ENCODE results near the gene RAPH1. TPM values are rescaled to one million over a fixed set of nuclear protein-coding genes. Genes with fewer than 3 reads are reported as not detected.

Gene RAPH1
- total RNA-seq, 1 donor from 2014 or later: 25.7 TPM

DNA sequence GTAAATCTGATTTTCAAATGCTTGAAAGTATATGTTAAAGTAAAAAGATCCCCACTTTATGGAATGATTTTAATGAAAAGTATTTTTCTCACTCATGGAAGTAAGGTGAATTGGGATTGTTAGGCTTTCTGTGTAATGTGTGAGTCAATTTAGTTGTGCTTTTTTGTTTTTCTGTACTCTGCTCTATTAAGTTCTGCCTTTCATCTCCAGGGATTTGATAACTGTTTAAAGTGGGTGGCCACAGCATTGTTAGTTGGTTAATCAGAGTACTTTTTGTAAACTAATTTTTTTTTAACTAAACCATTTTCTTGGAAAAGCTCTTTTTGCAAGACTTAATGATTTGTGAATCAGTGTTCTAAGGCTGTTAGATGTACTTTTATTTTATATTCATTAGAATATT lies 130.1 kb downstream of the RAPH1 start:
- Mint-ChIP-seq H3K4me3 (no peak overlapping the region), H3K9me3 (no peaks in the 10 kb centered on the region), H3K27me3 (no peaks in the 10 kb centered on the region), H3K4me1 (ENCODE audit: unreplicated experiment) (no peaks in the 10 kb centered on the region), H3K36me3 (peaks cover 40% of the 10 kb centered on the region), H3K27ac (no peak overlapping the region)
- TF ChIP-seq, protein P1, sequence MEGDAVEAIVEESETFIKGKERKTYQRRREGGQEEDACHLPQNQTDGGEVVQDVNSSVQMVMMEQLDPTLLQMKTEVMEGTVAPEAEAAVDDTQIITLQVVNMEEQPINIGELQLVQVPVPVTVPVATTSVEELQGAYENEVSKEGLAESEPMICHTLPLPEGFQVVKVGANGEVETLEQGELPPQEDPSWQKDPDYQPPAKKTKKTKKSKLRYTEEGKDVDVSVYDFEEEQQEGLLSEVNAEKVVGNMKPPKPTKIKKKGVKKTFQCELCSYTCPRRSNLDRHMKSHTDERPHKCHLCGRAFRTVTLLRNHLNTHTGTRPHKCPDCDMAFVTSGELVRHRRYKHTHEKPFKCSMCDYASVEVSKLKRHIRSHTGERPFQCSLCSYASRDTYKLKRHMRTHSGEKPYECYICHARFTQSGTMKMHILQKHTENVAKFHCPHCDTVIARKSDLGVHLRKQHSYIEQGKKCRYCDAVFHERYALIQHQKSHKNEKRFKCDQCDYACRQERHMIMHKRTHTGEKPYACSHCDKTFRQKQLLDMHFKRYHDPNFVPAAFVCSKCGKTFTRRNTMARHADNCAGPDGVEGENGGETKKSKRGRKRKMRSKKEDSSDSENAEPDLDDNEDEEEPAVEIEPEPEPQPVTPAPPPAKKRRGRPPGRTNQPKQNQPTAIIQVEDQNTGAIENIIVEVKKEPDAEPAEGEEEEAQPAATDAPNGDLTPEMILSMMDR (conservative IDR thresholded peaks at IDR 0.05): no peak
- no peak for DNase-seq (ENCODE audit: extremely low spot score, unreplicated experiment)

DNA sequence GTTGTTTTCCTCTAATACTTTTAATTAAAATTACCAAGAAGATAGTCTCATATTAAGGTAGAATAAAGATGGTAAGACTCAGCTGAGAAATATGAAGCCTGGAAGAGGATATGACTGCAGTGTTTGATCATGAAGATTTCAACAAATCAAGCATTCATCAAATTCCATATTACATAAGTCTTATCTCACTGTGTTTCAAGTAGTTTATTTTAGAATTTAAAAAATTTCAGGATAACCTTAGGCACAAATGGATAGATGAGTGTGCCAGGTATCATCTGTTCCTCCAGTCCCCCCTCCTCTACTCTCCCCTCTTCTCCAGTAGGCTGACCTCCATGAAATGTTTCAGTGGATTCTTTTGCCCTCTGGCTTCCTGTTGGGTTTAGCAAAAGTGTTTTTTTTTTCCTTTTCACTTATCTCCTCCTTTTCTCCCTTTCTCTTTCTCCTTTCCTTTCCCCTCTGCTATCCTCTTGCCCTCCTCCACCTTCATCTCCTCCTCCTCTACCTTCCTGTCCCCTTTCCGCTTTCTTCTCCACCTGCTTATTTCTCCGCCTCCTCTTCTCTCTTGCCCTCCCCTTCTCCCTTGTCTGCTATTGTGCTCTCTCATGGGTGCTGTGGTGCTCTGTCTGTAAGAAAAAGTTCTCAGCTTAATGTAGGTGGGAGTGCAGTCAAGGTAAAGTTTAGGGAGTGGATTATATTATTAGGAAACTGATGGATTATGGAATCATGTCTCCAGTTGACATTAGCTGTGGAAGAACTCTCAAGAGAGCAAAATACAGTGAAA lies 134.1 kb downstream of the RAPH1 start:
- Mint-ChIP-seq H3K27ac (peak overlapping the region; percentile 19), H3K27me3 (no peaks in the 10 kb centered on the region), H3K4me1 (ENCODE audit: unreplicated experiment) (no peaks in the 10 kb centered on the region), H3K36me3 (peaks cover 36% of the 10 kb centered on the region), H3K4me3 (no peak overlapping the region), H3K9me3 (peaks cover 4% of the 10 kb centered on the region)
- no peak for DNase-seq (ENCODE audit: extremely low spot score, unreplicated experiment)
- TF ChIP-seq, protein P1 (conservative IDR thresholded peaks at IDR 0.05): no peak

DNA sequence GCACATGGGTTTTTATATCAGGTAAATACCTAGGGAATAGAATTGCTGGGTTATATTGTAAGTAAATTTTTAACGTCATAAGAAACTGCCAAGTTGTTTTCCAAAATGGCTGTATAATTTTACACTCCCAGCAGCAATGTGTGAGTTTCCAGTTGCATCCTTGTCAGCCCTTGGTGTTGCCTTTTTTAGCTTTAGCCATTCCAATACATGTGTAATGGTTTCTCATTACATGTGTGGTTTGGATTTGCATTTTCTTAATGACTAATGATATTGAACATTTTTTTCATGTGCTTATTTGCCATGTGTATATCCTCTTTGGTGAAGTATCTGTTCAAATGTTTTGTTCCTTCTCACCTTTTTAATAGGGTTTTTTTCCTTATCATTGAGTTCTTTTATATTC lies 136.1 kb downstream of the RAPH1 start:
- Mint-ChIP-seq H3K36me3 (peaks cover 37% of the 10 kb centered on the region), H3K9me3 (peaks cover 4% of the 10 kb centered on the region), H3K27ac (no peak overlapping the region), H3K4me1 (ENCODE audit: unreplicated experiment) (no peaks in the 10 kb centered on the region), H3K4me3 (no peak overlapping the region), H3K27me3 (no peaks in the 10 kb centered on the region)
- TF ChIP-seq, protein P1 (conservative IDR thresholded peaks at IDR 0.05): no peak
- no peak for DNase-seq (ENCODE audit: extremely low spot score, unreplicated experiment)

DNA sequence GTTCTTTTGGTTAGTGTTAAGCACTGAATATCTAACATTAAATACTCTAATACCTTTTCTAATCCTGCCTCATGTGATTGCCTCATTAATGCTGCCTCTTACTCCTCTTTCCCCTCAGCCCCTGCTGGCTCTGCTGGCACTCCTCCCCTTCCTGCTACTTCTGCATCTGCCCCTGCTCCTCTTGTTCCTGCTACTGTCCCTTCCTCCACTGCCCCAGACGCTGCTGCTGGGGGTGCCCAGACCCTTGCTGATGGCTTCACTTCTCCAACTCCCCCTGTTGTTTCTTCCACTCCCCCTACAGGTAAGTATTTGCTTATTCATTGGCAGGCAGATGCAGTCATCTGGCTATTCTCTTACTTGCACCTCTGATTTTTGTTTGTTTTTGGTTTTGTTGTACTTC lies 138.4 kb downstream of the RAPH1 start:
- TF ChIP-seq, protein P1 (conservative IDR thresholded peaks at IDR 0.05): peak; percentile 53
- peaks cover 44% of the 10 kb centered on the region for H3K36me3 Mint-ChIP-seq
- no peak for DNase-seq (ENCODE audit: extremely low spot score, unreplicated experiment)
- no peaks in the 10 kb centered on the region for H3K27me3 Mint-ChIP-seq
- H3K9me3 Mint-ChIP-seq: peaks cover 4% of the 10 kb centered on the region
- no peak overlapping the region for H3K4me3 Mint-ChIP-seq
- no peak overlapping the region for H3K27ac Mint-ChIP-seq
- no peaks in the 10 kb centered on the region for H3K4me1 Mint-ChIP-seq (ENCODE audit: unreplicated experiment)

DNA sequence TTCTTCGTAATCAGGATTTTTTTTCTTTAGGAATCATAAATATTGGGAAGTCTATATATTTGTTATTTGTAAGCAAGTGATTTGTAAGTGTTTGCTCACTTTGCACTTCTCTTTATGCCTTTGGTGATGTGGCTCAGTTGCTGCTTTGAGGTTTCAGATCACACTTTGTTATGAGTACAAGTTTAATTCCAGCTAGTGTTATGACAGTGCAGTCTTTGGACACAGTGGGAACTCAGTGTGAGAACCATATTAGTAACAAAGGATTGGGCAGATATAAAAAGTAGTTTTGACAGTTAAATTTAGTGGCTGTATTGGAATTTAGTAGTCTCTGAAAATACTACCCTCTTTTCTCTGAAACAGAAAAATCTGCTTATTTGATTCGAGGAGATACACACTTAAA lies 139.2 kb downstream of the RAPH1 start:
- TF ChIP-seq, protein P1 (conservative IDR thresholded peaks at IDR 0.05): no peak
- Mint-ChIP-seq H3K4me1 (ENCODE audit: unreplicated experiment) (no peaks in the 10 kb centered on the region), H3K27me3 (no peaks in the 10 kb centered on the region), H3K9me3 (peaks cover 4% of the 10 kb centered on the region), H3K36me3 (peaks cover 40% of the 10 kb centered on the region), H3K27ac (no peak overlapping the region), H3K4me3 (no peak overlapping the region)
- no peak for DNase-seq (ENCODE audit: extremely low spot score, unreplicated experiment)

Data from type B pancreatic cell (in vitro differentiated cells).